ENCODE data around the gene KIR3DL2. TPM values are rescaled to one million over a fixed set of nuclear protein-coding genes. Genes with fewer than 3 reads are reported as not detected.
"Not testable (repeated sequence)": the region's sequence is repeated elsewhere in the genome, so short reads cannot be mapped to it uniquely, and the experiment has no call there.

Gene KIR3DL2
- polyA plus RNA-seq, 1 donor = not detected

- not testable (repeated sequence) for DNase-seq; H3K4me1 ChIP-seq (ENCODE audit: control insufficient read depth, insufficient read depth, low read length); H3K27ac ChIP-seq (ENCODE audit: low read length); H3K4me3 ChIP-seq (ENCODE audit: low read length); H3K36me3 ChIP-seq (ENCODE audit: control insufficient read depth, insufficient read depth, low read length); H3K27me3 ChIP-seq (ENCODE audit: control insufficient read depth, insufficient read depth, low read length); H3K9me3 ChIP-seq (ENCODE audit: control insufficient read depth, low read depth, low read length)
- no CpG with 5 or more reads among the region's 3 CpGs for WGBS (ENCODE audit: insufficient coverage, low lambda C conversion rate)
Measured at GRCh38 chr19:54863459-54863858, 13.2 kb downstream of the KIR3DL2 start.

- Histone ChIP-seq H3K4me1 (ENCODE audit: control insufficient read depth, insufficient read depth, low read length) (no peaks in the 10 kb centered on the region), H3K9me3 (ENCODE audit: control insufficient read depth, low read depth, low read length) (no peaks in the 10 kb centered on the region), H3K36me3 (ENCODE audit: control insufficient read depth, insufficient read depth, low read length) (no peaks in the 10 kb centered on the region), H3K4me3 (ENCODE audit: low read length) (no peak overlapping the region), H3K27me3 (ENCODE audit: control insufficient read depth, insufficient read depth, low read length) (no peaks in the 10 kb centered on the region), H3K27ac (ENCODE audit: low read length) (no peak overlapping the region)
- no peak for DNase-seq
- WGBS (ENCODE audit: insufficient coverage, low lambda C conversion rate) = no CpG with 5 or more reads among the region's 3 CpGs
Measured at GRCh38 chr19:54871696-54872095, 21.5 kb downstream of the KIR3DL2 start.

- WGBS (ENCODE audit: insufficient coverage, low lambda C conversion rate) = no CpG with 5 or more reads among the region's 8 CpGs
- no peaks in the 10 kb centered on the region for H3K36me3 ChIP-seq (ENCODE audit: control insufficient read depth, insufficient read depth, low read length)
- H3K27ac ChIP-seq (ENCODE audit: low read length) = no peak within 1 kb of the TSS
- DNase-seq = no peak
- H3K9me3 ChIP-seq (ENCODE audit: control insufficient read depth, low read depth, low read length) = no peaks in the 10 kb centered on the region
- H3K27me3 ChIP-seq (ENCODE audit: control insufficient read depth, insufficient read depth, low read length) = no peaks in the 10 kb centered on the region
- no peaks in the 10 kb centered on the region for H3K4me1 ChIP-seq (ENCODE audit: control insufficient read depth, insufficient read depth, low read length)
- H3K4me3 ChIP-seq (ENCODE audit: low read length) = no peak within 1 kb of the TSS
Measured at GRCh38 chr19:54873990-54874389, 23.7 kb downstream of the KIR3DL2 start, which contains the start of gene FCAR. FCAR (plus strand) TSS chr19:54874235; CDS start chr19:54874290, 55 bp downstream.

GRCh38 chr19:54875506-54875905, 25.3 kb downstream of the KIR3DL2 start:
- H3K27me3 ChIP-seq (ENCODE audit: control insufficient read depth, insufficient read depth, low read length) = no peaks in the 10 kb centered on the region
- H3K9me3 ChIP-seq (ENCODE audit: control insufficient read depth, low read depth, low read length) = no peaks in the 10 kb centered on the region
- 50% methylated on average over 1 of the region's 2 CpGs for WGBS (ENCODE audit: insufficient coverage, low lambda C conversion rate)
- H3K36me3 ChIP-seq (ENCODE audit: control insufficient read depth, insufficient read depth, low read length) = no peaks in the 10 kb centered on the region
- H3K27ac ChIP-seq (ENCODE audit: low read length) = no peak overlapping the region
- H3K4me1 ChIP-seq (ENCODE audit: control insufficient read depth, insufficient read depth, low read length) = no peaks in the 10 kb centered on the region
- no peak for DNase-seq
- H3K4me3 ChIP-seq (ENCODE audit: low read length) = no peak overlapping the region

- no peak for DNase-seq
- no peaks in the 10 kb centered on the region for H3K4me1 ChIP-seq (ENCODE audit: control insufficient read depth, insufficient read depth, low read length)
- H3K27me3 ChIP-seq (ENCODE audit: control insufficient read depth, insufficient read depth, low read length) = peaks cover 7% of the 10 kb centered on the region
- 71% methylated on average over 1 of the region's 3 CpGs for WGBS (ENCODE audit: insufficient coverage, low lambda C conversion rate)
- no peak overlapping the region for H3K27ac ChIP-seq (ENCODE audit: low read length)
- no peak overlapping the region for H3K4me3 ChIP-seq (ENCODE audit: low read length)
- H3K36me3 ChIP-seq (ENCODE audit: control insufficient read depth, insufficient read depth, low read length) = no peaks in the 10 kb centered on the region
- H3K9me3 ChIP-seq (ENCODE audit: control insufficient read depth, low read depth, low read length) = no peaks in the 10 kb centered on the region
Measured at GRCh38 chr19:54877471-54877870, 27.2 kb downstream of the KIR3DL2 start.

- Histone ChIP-seq H3K27me3 (ENCODE audit: control insufficient read depth, insufficient read depth, low read length) (peaks cover 7% of the 10 kb centered on the region), H3K9me3 (ENCODE audit: control insufficient read depth, low read depth, low read length) (no peaks in the 10 kb centered on the region), H3K36me3 (ENCODE audit: control insufficient read depth, insufficient read depth, low read length) (no peaks in the 10 kb centered on the region), H3K4me1 (ENCODE audit: control insufficient read depth, insufficient read depth, low read length) (no peaks in the 10 kb centered on the region), H3K4me3 (ENCODE audit: low read length) (no peak overlapping the region), H3K27ac (ENCODE audit: low read length) (no peak overlapping the region)
- WGBS (ENCODE audit: insufficient coverage, low lambda C conversion rate) = no CpG with 5 or more reads among the region's 6 CpGs
- no peak for DNase-seq
Measured at GRCh38 chr19:54881884-54882283, 31.6 kb downstream of the KIR3DL2 start.

- H3K4me3 ChIP-seq (ENCODE audit: low read length) = no peak overlapping the region
- no peak overlapping the region for H3K27ac ChIP-seq (ENCODE audit: low read length)
- H3K9me3 ChIP-seq (ENCODE audit: control insufficient read depth, low read depth, low read length) = no peaks in the 10 kb centered on the region
- H3K36me3 ChIP-seq (ENCODE audit: control insufficient read depth, insufficient read depth, low read length) = no peaks in the 10 kb centered on the region
- DNase-seq = no peak
- H3K27me3 ChIP-seq (ENCODE audit: control insufficient read depth, insufficient read depth, low read length) = peaks cover 7% of the 10 kb centered on the region
- H3K4me1 ChIP-seq (ENCODE audit: control insufficient read depth, insufficient read depth, low read length) = no peaks in the 10 kb centered on the region
- WGBS (ENCODE audit: insufficient coverage, low lambda C conversion rate) = 90% methylated on average over 2 of the region's 7 CpGs
Measured at GRCh38 chr19:54882758-54883157, 32.5 kb downstream of the KIR3DL2 start.

GRCh38 chr19:54883228-54883627, 33.0 kb downstream of the KIR3DL2 start:
- no peak overlapping the region for H3K4me3 ChIP-seq (ENCODE audit: low read length)
- H3K4me1 ChIP-seq (ENCODE audit: control insufficient read depth, insufficient read depth, low read length) = no peaks in the 10 kb centered on the region
- no CpG with 5 or more reads among the region's 9 CpGs for WGBS (ENCODE audit: insufficient coverage, low lambda C conversion rate)
- H3K9me3 ChIP-seq (ENCODE audit: control insufficient read depth, low read depth, low read length) = no peaks in the 10 kb centered on the region
- peaks cover 7% of the 10 kb centered on the region for H3K27me3 ChIP-seq (ENCODE audit: control insufficient read depth, insufficient read depth, low read length)
- H3K36me3 ChIP-seq (ENCODE audit: control insufficient read depth, insufficient read depth, low read length) = no peaks in the 10 kb centered on the region
- DNase-seq = no peak
- H3K27ac ChIP-seq (ENCODE audit: low read length) = no peak overlapping the region

- H3K27me3 ChIP-seq (ENCODE audit: control insufficient read depth, insufficient read depth, low read length) = no peaks in the 10 kb centered on the region
Measured at GRCh38 chr19:54888239-54888638, 38.0 kb downstream of the KIR3DL2 start.

GRCh38 chr19:54889566-54889965, 39.3 kb downstream of the KIR3DL2 start:
- DNase-seq = no peak
- WGBS (ENCODE audit: insufficient coverage, low lambda C conversion rate) = no CpG with 5 or more reads among the region's 11 CpGs

More at GRCh38 chr19:54888239-54888638, 38.0 kb downstream of the KIR3DL2 start:
- H3K4me3 ChIP-seq (ENCODE audit: low read length) = no peak overlapping the region
- H3K27ac ChIP-seq (ENCODE audit: low read length) = no peak overlapping the region
- H3K9me3 ChIP-seq (ENCODE audit: control insufficient read depth, low read depth, low read length) = no peaks in the 10 kb centered on the region
- no CpG with 5 or more reads among the region's 10 CpGs for WGBS (ENCODE audit: insufficient coverage, low lambda C conversion rate)
- H3K4me1 ChIP-seq (ENCODE audit: control insufficient read depth, insufficient read depth, low read length) = no peaks in the 10 kb centered on the region
- DNase-seq = no peak
- H3K36me3 ChIP-seq (ENCODE audit: control insufficient read depth, insufficient read depth, low read length) = no peaks in the 10 kb centered on the region

GRCh38 chr19:54893406-54893805, 43.2 kb downstream of the KIR3DL2 start:
- Histone ChIP-seq H3K27ac (ENCODE audit: low read length) (no peak overlapping the region), H3K36me3 (ENCODE audit: control insufficient read depth, insufficient read depth, low read length) (no peaks in the 10 kb centered on the region), H3K4me1 (ENCODE audit: control insufficient read depth, insufficient read depth, low read length) (no peaks in the 10 kb centered on the region), H3K9me3 (ENCODE audit: control insufficient read depth, low read depth, low read length) (no peaks in the 10 kb centered on the region), H3K27me3 (ENCODE audit: control insufficient read depth, insufficient read depth, low read length) (no peaks in the 10 kb centered on the region), H3K4me3 (ENCODE audit: low read length) (no peak overlapping the region)
- WGBS (ENCODE audit: insufficient coverage, low lambda C conversion rate) = no CpG with 5 or more reads among the region's 7 CpGs
- no peak for DNase-seq

More at GRCh38 chr19:54889566-54889965, 39.3 kb downstream of the KIR3DL2 start:
- Histone ChIP-seq H3K27ac (ENCODE audit: low read length) (no peak overlapping the region), H3K27me3 (ENCODE audit: control insufficient read depth, insufficient read depth, low read length) (no peaks in the 10 kb centered on the region), H3K9me3 (ENCODE audit: control insufficient read depth, low read depth, low read length) (no peaks in the 10 kb centered on the region), H3K36me3 (ENCODE audit: control insufficient read depth, insufficient read depth, low read length) (no peaks in the 10 kb centered on the region), H3K4me1 (ENCODE audit: control insufficient read depth, insufficient read depth, low read length) (no peaks in the 10 kb centered on the region), H3K4me3 (ENCODE audit: low read length) (no peak overlapping the region)
